Psoas muscle (tissue), 8 donors: ENCODE data around the gene ELAVL3. TPM values are rescaled to one million over a fixed set of nuclear protein-coding genes. Genes with fewer than 3 reads are reported as not detected.

Source experiments
- ATAC-seq, 4 donors: fragments of 200-7000 bp; cut with Tn5 transposase; one replicate each; pipeline ENCODE4 v1.9.1; 2020; ENCODE audit warnings: moderate library complexity in 3 of 4, mild to moderate bottlenecking in 2 of 4
- DNase-seq, 2 donors: peaks; one replicate each; pipeline ENCODE4 v3.0.0-alpha.2; 2020
- H3K27ac ChIP-seq: fragments of 200-600 bp; one replicate; pipeline ENCODE4 v1.8.0; 2022
- H3K27me3 ChIP-seq, 3 donors: fragments of 200-600 bp in 1 of 3; one replicate each; pipeline versions ENCODE4 v1.6.1 to v1.8.0; 2013 to 2022; ENCODE audit warnings: low read length in 2 of 3, mild to moderate bottlenecking in 2 of 3, moderate library complexity in 1 of 3; ENCODE audit not compliant: insufficient read depth in 3 of 3
- H3K36me3 ChIP-seq, 2 donors: fragments of 200-600 bp in 1 of 2; one replicate each; pipeline versions ENCODE4 v1.6.1 to v1.8.0; 2013 to 2022; ENCODE audit warnings: low read depth in 1 of 2, mild to moderate bottlenecking in 1 of 2, moderate library complexity in 1 of 2; ENCODE audit not compliant: insufficient read depth in 1 of 2
- H3K4me1 ChIP-seq: fragments of 200-600 bp; one replicate; pipeline ENCODE4 v1.8.0; 2022
- H3K4me3 ChIP-seq: fragments of 200-600 bp; one replicate; pipeline ENCODE4 v1.8.0; 2022; ENCODE audit warnings: mild to moderate bottlenecking
- H3K9me3 ChIP-seq: fragments of 200-600 bp; one replicate; pipeline ENCODE4 v1.8.0; 2022
- CTCF ChIP-seq: fragments of 200-600 bp; IDR thresholded peaks from one replicate; pipeline ENCODE4 v1.8.0; 2022; ENCODE audit warnings: antibody characterized with exemption
- WGBS, 3 donors: extraction: QIAGEN DNeasy Blood & Tissue Kit; methylation state at CpG; one replicate each; pipeline versions ENCODE4 v1.1.6 to v1.1.7; 2013; 5-methylcytosine and 5-hydroxymethylcytosine counted together
- intact Hi-C, 2 donors: fragments of 100-400 bp; cut with DNase I; formaldehyde crosslinking; loops; one replicate each; pipeline versions ENCODE4 v1.11.0 to v1.14.2; 2022
- polyA plus RNA-seq, 3 donors: library from polyadenylated mRNA; stranded (reverse); fragments of 200-250 nt; gene quantifications; one replicate each; pipeline ENCODE4 v1.2.3, GENCODE V29; 2013
- total RNA-seq, 4 donors: library from RNA; stranded (reverse); fragmentation: NEBNext Ultra II Directional in 2 of 4; extraction: Animal tissue kit (Norgen Biotek cat#: 25700) in 2 of 4; gene quantifications; one replicate each; pipeline versions ENCODE4 v1.2.1 to v1.2.4, GENCODE V29; 2021 to 2023
- donor health status: healthy with polysubstance abuse.
- donor health status: DM: no; HTN: no; CAD: no; lungs with moderate emphysema.
- donor health status: Bipolar disorder and iron deficiency.
- donor health status: healthy.
- donor health status: DM: yes; HTN: yes; CAD: no.
- donor health status: DM: no; HTN: no; CAD: no.
- donor health status: DM: no; HTN: no; CAD: no.
- donor health status: DM: yes; HTN: yes; CAD: no.

ELAVL3 gene
- total and polyA plus RNA-seq, 7 donors = 0.03 TPM; not detected in 6

- Histone ChIP-seq H3K27me3 (peaks cover 0 to 53% (median 24%) of the 10 kb centered on the region in 3 donors), H3K4me1 (no peaks in the 10 kb centered on the region), H3K9me3 (no peaks in the 10 kb centered on the region), H3K4me3 (no peak overlapping the region), H3K36me3 (no peaks in the 10 kb centered on the region), H3K27ac (no peak overlapping the region)
- no peak for TF ChIP-seq CTCF
- intact Hi-C loops = loop anchor here in 1 of 2 donors (5.0 kb wide), 1 partner anchor 41 kb away; the partner anchor contains the start of gene EPOR
- ATAC-seq = no peak
- DNase-seq = no peak
- 8 to 16% (median 15%) methylated on average over 21 to 22 of the region's 22 CpGs for WGBS, 3 donors
Observed at GRCh38 chr19:11423791-11424181, 57.1 kb downstream of the ELAVL3 start.

- Histone ChIP-seq H3K4me1 (no peaks in the 10 kb centered on the region), H3K4me3 (no peak overlapping the region), H3K27ac (no peak overlapping the region), H3K36me3 (no peaks in the 10 kb centered on the region), H3K27me3 (peaks cover 0 to 58% (median 26%) of the 10 kb centered on the region in 3 donors), H3K9me3 (no peaks in the 10 kb centered on the region)
- ATAC-seq (no peak), DNase-seq (no peak)
- WGBS, 3 donors = 40 to 45% (median 40%) methylated on average over 26 to 27 of the region's 27 CpGs
- no peak for TF ChIP-seq CTCF
- intact Hi-C loops = loop anchor here in 1 of 2 donors (5.0 kb wide), 1 partner anchor 41 kb away; the partner anchor contains the start of gene EPOR
Observed at GRCh38 chr19:11423164-11423790, 57.6 kb downstream of the ELAVL3 start.

- 5 to 11% (median 6%) methylated on average over 44 to 56 of the region's 56 CpGs for WGBS, 3 donors
- DNase-seq (peak; percentile 70 to 86), ATAC-seq (peak; percentile 57 to 70 (median 64))
- Histone ChIP-seq H3K4me3 (peak overlapping the region; percentile 45), H3K9me3 (no peaks in the 10 kb centered on the region), H3K27ac (no peak overlapping the region), H3K27me3 (peaks cover 0 to 64% (median 28%) of the 10 kb centered on the region in 3 donors), H3K4me1 (no peaks in the 10 kb centered on the region), H3K36me3 (no peaks in the 10 kb centered on the region)
- TF ChIP-seq CTCF = no peak
- intact Hi-C loops = loop anchor here in 1 of 2 donors (5.0 kb wide), 1 partner anchor 40 kb away; the partner anchor contains the start of gene EPOR
Observed at GRCh38 chr19:11422163-11423065, 58.4 kb downstream of the ELAVL3 start.

GRCh38 chr19:11421371-11422098, 59.3 kb downstream of the ELAVL3 start:
- H3K4me1 ChIP-seq = no peaks in the 10 kb centered on the region

More at GRCh38 chr19:11421371-11422098, 59.3 kb downstream of the ELAVL3 start:
- Histone ChIP-seq H3K9me3 (no peaks in the 10 kb centered on the region), H3K36me3 (no peaks in the 10 kb centered on the region), H3K4me3 (peak overlapping the region; percentile 47), H3K27ac (peak overlapping the region; percentile 16), H3K27me3 (peaks cover 0 to 72% (median 28%) of the 10 kb centered on the region in 3 donors)
- DNase-seq (peak; percentile 42 to 70), ATAC-seq (peak; percentile 29 to 58 (median 42))
- no peak for TF ChIP-seq CTCF
- intact Hi-C loops = loop anchor here in 1 of 2 donors (5.0 kb wide), 1 partner anchor 39 kb away; the partner anchor contains the start of gene EPOR
- 16 to 17% (median 16%) methylated on average over 35 to 36 of the region's 36 CpGs for WGBS, 3 donors
